Heart left ventricle (tissue), 16 donors: ENCODE results near the gene NR3C1. TPM values are rescaled to one million over a fixed set of nuclear protein-coding genes. Genes with fewer than 3 reads are reported as not detected.
A peak's percentile ranks its signal among the peaks of the same experiment; 100 is the strongest.

Source experiments
- ATAC-seq, 4 donors: fragments of 200-7000 bp; cut with Tn5 transposase; one replicate each; pipeline ENCODE4 v1.9.1; 2020 to 2022; ENCODE audit warnings: moderate library complexity in 4 of 4, mild to moderate bottlenecking in 3 of 4, moderate number of reproducible peaks in 1 of 4
- DNase-seq, 5 donors: peaks; one replicate each; pipeline ENCODE4 v3.0.0-alpha.2; 2020
- H3K27ac ChIP-seq, 12 donors: fragments of 200-600 bp; sonication (generic) in 4 of 12; one replicate each; pipeline versions ENCODE4 v1.5.0 to v1.8.0; 2016 to 2022; ENCODE audit warnings: mild to moderate bottlenecking in 2 of 12
- H3K27me3 ChIP-seq, 9 donors: fragments of 200-600 bp; sonication (generic) in 2 of 9; one replicate each; pipeline versions ENCODE4 v1.5.1 to v1.8.0; 2016 to 2022; ENCODE audit warnings: mild to moderate bottlenecking in 3 of 9
- H3K36me3 ChIP-seq, 9 donors: fragments of 200-600 bp; sonication (generic) in 2 of 9; one replicate each; pipeline versions ENCODE4 v1.5.0 to v1.8.0; 2018 to 2022; ENCODE audit warnings: mild to moderate bottlenecking in 2 of 9
- H3K4me1 ChIP-seq, 12 donors: fragments of 200-600 bp; sonication (generic) in 4 of 12; one replicate each; pipeline versions ENCODE4 v1.5.0 to v1.8.0; 2016 to 2022; ENCODE audit warnings: mild to moderate bottlenecking in 3 of 12
- H3K4me3 ChIP-seq, 12 donors: fragments of 200-600 bp; sonication (generic) in 4 of 12; one replicate each; pipeline versions ENCODE4 v1.5.0 to v1.8.0; 2017 to 2022; ENCODE audit warnings: mild to moderate bottlenecking in 9 of 12, moderate library complexity in 4 of 12
- H3K9me3 ChIP-seq, 12 donors: fragments of 200-600 bp; sonication (generic) in 4 of 12; one replicate each; pipeline versions ENCODE4 v1.5.0 to v1.8.0; 2016 to 2022; ENCODE audit warnings: mild to moderate bottlenecking in 1 of 12
- POLR2A ChIP-seq, 2 donors: fragments of 450-650 bp; IDR thresholded peaks; one replicate each; pipeline ENCODE4 v1.6.1; 2017; ENCODE audit warnings: antibody characterized with exemption in 2 of 2, mild to moderate bottlenecking in 2 of 2, moderate library complexity in 2 of 2
- WGBS, 4 donors: extraction: QIAGEN DNeasy Blood & Tissue Kit in 2 of 4; methylation state at CpG; one replicate each; pipeline versions ENCODE4 v1.1.5 to v1.1.7; 2013 to 2018; 5-methylcytosine and 5-hydroxymethylcytosine counted together
- intact Hi-C, 10 donors: fragments of 100-400 bp; cut with DNase I; formaldehyde crosslinking; loops; one replicate each; pipeline versions ENCODE4 v1.11.1 to v1.14.2; 2022
- polyA plus RNA-seq, 2 donors: library from polyadenylated mRNA; stranded (reverse); fragments of 200-250 nt; gene quantifications; one replicate each; pipeline ENCODE4 v1.2.3, GENCODE V29; 2013
- total RNA-seq, 9 donors: library from RNA; depleted of rRNA in 2 of 9; stranded (reverse); fragments of >200 nt in 2 of 9; fragmentation: NEBNext Ultra II Directional in 3 of 9; extraction: Animal tissue kit (Norgen Biotek cat#: 25700) in 3 of 9; gene quantifications; one replicate each; pipeline versions ENCODE4 v1.1.0 to v1.2.4, GENCODE V29; 2016 to 2023
- TF ChIP-seq, protein P1 (sequence below), 12 donors: fragments of 200-600 bp; sonication (generic) in 4 of 12; IDR thresholded peaks; one replicate each; pipeline versions ENCODE4 v1.5.0 to v1.8.0; 2018 to 2022; ENCODE audit warnings: antibody characterized with exemption in 12 of 12, mild to moderate bottlenecking in 5 of 12
- donor health status: ischemic (EF 13 %, LVEDD 7.1; RV severe dilation, severe dysfunction).
- donor health status: healthy with polysubstance abuse.
- donor health status: DM: no; HTN: yes; CAD: no.
- donor health status: DM: no; HTN: no; CAD: no.
- donor health status: ischemic (EF 25% LVEDD 6.9; RV normal size, moderate dysfunction).
- donor health status: ischemic (EF 25% LVEDD 5.7; RV mildly dilated, moderate dysfunction).
- donor health status: healthy.
- donor health status: DM: yes; HTN: yes; CAD: no.
- donor health status: ischemic (EF 35%, LVEDD 5.7; RV mildly dilated, moderate dysfunction).
- donor health status: nonischemic (EF 11% LVEDD 7.7; RV severe dilation, severe dysfunction).
- donor health status: DM: yes; HTN: yes; CAD: no.
- donor health status: PGD.
- donor health status: ischemic (EF 29% LVEDD 5.4; RV normal size, mild dysfunction).
- donor health status: nonischemic (EF 23%, LVEDD 6.1; RV moderate dilation, normal function).

The NR3C1 gene
- total and polyA plus RNA-seq, 11 donors, result 10.4 to 73.7 (median 45.3) TPM

DNA sequence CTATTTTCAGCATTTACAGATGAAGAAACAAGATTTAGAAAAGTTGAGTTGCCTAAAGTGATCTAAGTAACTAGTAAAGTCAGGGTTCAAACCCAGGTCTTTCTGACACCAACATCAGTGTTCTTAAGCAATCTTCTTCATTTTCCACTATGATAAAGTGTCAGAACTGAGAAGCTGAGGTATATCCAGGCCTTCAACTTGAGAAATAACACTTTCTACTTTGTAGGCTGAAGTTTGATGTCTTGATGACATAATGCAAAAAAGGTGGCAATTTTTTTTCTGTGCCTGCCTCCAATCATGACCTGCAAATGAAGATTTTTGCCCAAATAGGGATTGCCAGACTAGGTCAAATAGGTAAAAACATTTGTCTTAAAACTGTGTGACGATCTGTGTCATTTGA is 81.3 kb downstream of the NR3C1 start:
- Histone ChIP-seq H3K27ac (no peak overlapping the region), H3K4me1 (peaks cover 0 to 72% (median 31%) of the 10 kb centered on the region in 12 donors), H3K4me3 (no peak overlapping the region), H3K27me3 (no peaks in the 10 kb centered on the region), H3K36me3 (no peaks in the 10 kb centered on the region), H3K9me3 (peaks cover 0 to 5% (median 0%) of the 10 kb centered on the region in 12 donors)
- no peak for TF ChIP-seq POLR2A (IDR thresholded peaks at IDR 0.05)
- TF ChIP-seq, protein P1, sequence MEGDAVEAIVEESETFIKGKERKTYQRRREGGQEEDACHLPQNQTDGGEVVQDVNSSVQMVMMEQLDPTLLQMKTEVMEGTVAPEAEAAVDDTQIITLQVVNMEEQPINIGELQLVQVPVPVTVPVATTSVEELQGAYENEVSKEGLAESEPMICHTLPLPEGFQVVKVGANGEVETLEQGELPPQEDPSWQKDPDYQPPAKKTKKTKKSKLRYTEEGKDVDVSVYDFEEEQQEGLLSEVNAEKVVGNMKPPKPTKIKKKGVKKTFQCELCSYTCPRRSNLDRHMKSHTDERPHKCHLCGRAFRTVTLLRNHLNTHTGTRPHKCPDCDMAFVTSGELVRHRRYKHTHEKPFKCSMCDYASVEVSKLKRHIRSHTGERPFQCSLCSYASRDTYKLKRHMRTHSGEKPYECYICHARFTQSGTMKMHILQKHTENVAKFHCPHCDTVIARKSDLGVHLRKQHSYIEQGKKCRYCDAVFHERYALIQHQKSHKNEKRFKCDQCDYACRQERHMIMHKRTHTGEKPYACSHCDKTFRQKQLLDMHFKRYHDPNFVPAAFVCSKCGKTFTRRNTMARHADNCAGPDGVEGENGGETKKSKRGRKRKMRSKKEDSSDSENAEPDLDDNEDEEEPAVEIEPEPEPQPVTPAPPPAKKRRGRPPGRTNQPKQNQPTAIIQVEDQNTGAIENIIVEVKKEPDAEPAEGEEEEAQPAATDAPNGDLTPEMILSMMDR (IDR thresholded peaks at IDR 0.05), result no peak
- intact Hi-C loops, result no loop called here
- no peak for DNase-seq
- 92 to 96% (median 94%) methylated on average over 1 of the region's 1 CpG for WGBS, 4 donors
- no peak for ATAC-seq

DNA sequence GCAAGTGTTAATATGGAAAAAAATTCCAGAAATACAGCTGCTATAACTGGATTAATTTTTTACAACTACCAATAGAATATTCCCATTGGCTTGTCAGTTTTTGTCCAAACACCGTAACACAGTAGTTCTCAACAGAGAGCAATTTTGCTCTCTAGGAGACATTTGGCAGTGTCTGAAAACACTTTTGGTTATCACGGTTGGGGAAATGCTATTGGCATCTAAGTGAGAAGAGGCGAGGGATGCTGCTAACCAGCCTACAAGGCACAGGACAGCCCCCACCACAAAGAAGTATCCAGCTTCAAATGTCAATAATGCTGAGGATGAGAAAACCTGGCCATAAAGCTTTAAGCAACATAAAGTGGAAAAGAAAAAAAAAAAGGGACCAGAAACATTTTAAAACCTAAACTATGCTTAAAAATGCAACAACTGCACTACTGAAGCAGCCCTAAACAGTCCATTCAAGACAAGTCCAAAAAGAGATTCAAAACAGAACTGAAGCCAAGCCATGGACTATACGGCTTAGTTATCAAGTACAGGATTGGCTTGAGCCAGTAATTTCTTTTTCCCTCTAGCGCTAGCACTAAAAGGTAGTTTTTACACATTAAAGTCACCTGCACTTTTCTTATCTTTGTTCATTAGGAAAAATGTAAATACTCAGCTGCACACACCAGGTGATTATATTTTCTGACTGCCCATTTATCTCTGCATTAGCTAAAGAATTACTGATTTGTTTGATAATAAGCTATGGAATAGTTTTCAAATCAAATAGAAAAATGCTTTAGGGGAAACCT is 83.9 kb downstream of the NR3C1 start:
- no peaks in the 10 kb centered on the region for H3K36me3 ChIP-seq
- DNase-seq (no peak), ATAC-seq (peak in 2 of 4 donors; percentile 41 to 48)
- no peak for TF ChIP-seq POLR2A (IDR thresholded peaks at IDR 0.05)
- TF ChIP-seq, protein P1 (IDR thresholded peaks at IDR 0.05), result no peak
- no peaks in the 10 kb centered on the region for H3K27me3 ChIP-seq
- no peak overlapping the region for H3K27ac ChIP-seq
- 45 to 52% (median 48%) methylated on average over 5 of the region's 5 CpGs for WGBS, 4 donors
- intact Hi-C loops, result loop anchor here in 1 of 10 donors (10.0 kb wide), 1 partner anchor 75 kb away; no protein-coding TSS in a partner anchor
- H3K4me1 ChIP-seq, result peaks cover 4 to 79% (median 53%) of the 10 kb centered on the region in 12 donors
- H3K4me3 ChIP-seq, result no peak overlapping the region
- no peaks in the 10 kb centered on the region for H3K9me3 ChIP-seq

GRCh38 chr5:143318833-143319232 is 84.7 kb downstream of the NR3C1 start:
- TF ChIP-seq, protein P1 (IDR thresholded peaks at IDR 0.05), result no peak
- no peak for TF ChIP-seq POLR2A (IDR thresholded peaks at IDR 0.05)
- no peak overlapping the region for H3K27ac ChIP-seq
- intact Hi-C loops, result loop anchor here in 1 of 10 donors (10.0 kb wide), 1 partner anchor 76 kb away; no protein-coding TSS in a partner anchor
- no peaks in the 10 kb centered on the region for H3K9me3 ChIP-seq
- ATAC-seq (no peak), DNase-seq (no peak)
- no peaks in the 10 kb centered on the region for H3K27me3 ChIP-seq
- H3K4me3 ChIP-seq, result no peak overlapping the region
- peaks cover 0 to 2% (median under 1%) of the 10 kb centered on the region in 9 donors for H3K36me3 ChIP-seq
- 89 to 97% (median 90%) methylated on average over 1 of the region's 1 CpG for WGBS, 4 donors
- peaks cover 8 to 81% (median 57%) of the 10 kb centered on the region in 12 donors for H3K4me1 ChIP-seq

DNA sequence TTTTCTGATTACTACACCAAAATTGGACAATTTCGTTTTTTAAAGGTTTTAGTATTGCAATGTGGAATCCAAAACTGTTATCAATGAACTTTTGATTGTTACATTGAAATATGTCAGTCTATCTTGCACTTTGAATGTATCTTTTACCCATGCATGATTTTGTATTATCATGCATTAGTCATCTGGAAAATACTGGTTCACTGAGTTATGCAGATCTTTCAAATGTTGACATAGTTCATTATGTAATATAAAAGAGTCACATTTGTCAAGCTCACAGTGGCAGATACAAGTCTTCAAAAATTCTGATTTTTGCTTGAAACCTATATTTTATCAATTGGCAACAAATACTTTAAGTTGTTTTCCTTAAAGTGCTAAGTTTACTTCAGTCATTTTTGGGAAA is 85.2 kb downstream of the NR3C1 start:
- WGBS, 4 donors, result 83 to 97% (median 91%) methylated on average over 1 of the region's 1 CpG

More for the DNA sequence above, 85.2 kb downstream of the NR3C1 start:
- H3K36me3 ChIP-seq, result peaks cover 0 to 8% (median 6%) of the 10 kb centered on the region in 9 donors
- H3K27ac ChIP-seq, result no peak overlapping the region
- H3K4me1 ChIP-seq, result peaks cover 8 to 86% (median 63%) of the 10 kb centered on the region in 12 donors
- intact Hi-C loops, result loop anchor here in 1 of 10 donors (10.0 kb wide), 1 partner anchor 77 kb away; no protein-coding TSS in a partner anchor
- H3K9me3 ChIP-seq, result no peaks in the 10 kb centered on the region
- H3K4me3 ChIP-seq, result no peak overlapping the region
- ATAC-seq (no peak), DNase-seq (no peak)
- TF ChIP-seq, protein P1 (IDR thresholded peaks at IDR 0.05), result no peak
- no peak for TF ChIP-seq POLR2A (IDR thresholded peaks at IDR 0.05)
- no peaks in the 10 kb centered on the region for H3K27me3 ChIP-seq
